NCI-H2107 treated with DMSO at 0.1 percent for 48 hours (cell line): ENCODE results near the gene EEIG1.

Experiments
- DNase-seq: peaks from one replicate; lab custom pipeline; 2025; ENCODE audit not compliant: unreplicated experiment; lab: John Stamatoyannopoulos, UW

The EEIG1 gene

DNA sequence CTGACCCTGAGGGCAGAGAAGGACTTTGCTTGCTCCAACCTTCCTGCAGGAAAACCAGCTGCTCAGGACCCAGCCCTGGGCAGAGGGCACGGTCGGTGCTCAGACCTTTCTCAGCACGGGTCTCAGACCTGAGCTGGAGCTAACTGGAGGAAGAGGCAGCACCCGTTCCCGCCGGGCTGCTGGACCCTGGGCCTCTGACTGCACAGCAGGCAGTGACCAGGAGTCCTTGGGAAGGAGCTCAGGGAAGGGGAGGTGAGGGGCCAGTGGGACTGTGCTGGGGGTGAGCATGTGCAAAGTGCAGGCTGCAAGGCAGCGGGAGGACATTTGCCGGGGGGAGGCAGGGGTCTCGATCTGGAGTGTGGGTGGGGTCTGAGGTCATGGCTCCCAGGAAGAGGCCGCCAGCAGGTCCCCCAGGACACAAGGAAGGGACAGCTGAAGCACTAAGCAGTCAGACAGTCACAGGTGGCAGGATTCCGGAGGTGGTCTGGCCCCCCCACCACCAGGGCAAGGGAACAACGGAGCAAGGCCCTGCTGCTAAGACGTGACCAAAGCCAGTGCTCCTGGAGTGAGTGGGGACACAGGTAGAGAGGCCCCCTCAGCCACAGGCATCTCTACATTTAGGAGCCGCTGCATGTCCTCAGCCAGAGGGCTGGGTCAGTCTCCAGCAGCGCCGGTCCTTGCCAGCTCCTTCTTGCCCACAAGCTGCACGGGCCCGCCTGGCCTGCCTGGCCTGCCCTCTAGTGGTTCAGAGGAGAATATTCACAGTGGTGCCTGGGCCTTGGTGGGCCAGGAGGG, 38.4 kb downstream of the EEIG1 start:
- no peak for DNase-seq

DNA sequence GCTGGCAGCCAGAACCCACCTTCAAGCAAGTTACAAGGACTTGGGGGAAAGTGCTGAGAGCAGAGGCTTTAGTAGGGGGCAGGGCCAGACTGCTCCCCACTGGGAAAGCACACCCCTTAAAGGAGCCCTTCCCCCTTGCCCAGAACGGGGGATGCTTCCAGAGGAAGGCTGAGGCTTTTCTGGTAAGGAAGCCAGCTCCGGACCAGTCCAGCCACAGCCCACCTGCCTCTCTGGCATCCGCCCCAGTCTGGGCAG, 38.9 kb downstream of the EEIG1 start:
- no peak for DNase-seq

DNA sequence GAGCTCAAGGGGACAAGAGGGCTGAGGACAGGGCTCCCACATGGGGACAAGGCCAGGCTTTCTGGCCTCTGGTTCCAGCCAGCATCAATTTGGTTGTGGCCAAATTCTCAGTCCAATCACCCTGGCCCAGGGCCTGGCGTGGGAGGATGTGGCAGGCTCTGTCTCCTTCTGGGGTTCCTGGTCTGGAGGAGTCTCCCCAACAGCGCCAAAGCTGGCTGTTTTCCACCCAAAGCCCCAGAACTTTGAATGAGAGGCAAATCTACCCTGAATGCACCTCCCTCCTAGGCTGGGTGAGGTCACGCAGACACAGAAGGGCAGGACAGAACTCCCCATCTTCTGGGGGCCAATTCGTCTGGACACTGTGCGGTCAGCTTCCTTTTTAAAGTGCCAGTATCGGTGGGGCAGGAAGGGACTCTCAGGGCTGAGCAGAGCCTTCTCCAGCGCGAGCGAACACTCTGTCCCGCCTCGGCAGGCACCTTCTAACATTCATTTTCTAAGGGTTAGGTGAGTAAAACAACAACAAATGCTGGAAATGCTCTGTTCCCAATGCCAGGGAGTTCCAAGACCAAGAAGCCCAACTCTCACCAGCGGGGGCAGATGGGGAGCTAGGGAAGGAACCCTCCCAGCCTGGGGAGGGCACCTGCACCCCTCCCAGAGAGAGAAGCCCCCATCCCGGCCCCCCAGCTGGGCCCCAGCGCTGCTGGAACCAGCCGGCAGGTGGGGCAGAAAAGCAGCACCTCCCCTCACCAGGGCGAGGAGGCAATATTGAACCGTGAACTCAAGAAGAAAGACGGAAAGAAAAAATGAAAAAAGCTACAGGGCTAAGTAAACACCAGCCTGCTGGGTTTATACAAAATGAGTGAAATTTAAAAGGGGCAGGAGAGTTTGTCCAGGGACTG, 39.5 kb downstream of the EEIG1 start:
- no peak for DNase-seq

DNA sequence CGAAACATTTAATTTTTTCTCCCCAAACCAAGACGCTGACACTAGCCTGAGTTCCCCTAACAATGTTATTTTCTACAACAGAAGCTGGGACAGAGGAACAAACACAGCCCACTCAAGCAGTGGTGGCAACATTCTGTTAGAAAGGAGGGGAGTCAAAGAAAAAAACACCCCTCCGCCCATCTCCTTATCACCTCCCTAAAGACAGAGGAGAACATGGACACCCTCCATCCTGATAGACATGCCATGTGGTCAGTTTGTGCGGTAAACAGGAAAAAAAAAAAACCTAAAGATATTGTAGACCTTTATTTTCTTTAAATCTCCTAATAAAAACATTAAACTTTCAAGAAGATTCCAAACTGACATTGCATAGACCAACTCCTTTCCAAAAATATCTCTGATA, 40.2 kb downstream of the EEIG1 start:
- no peak for DNase-seq

DNA sequence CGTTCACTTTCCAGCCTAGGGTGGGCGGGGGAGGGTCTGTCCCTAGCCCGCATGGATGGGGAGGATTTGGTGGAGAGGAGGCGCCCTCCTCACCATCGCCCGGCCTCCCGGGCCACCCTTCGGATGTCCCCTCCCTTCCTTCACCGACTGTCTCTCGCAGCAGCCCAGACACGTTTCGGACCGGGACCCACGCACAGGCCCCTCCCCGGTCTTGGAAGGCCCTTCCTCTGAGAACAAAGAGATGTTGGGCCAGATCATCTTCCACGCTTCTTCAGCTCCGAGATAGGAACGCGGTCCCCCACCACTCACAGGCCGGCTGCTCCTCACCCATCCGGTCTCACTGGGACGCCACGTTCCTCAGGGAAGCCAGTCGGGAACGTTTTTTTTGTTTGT, 42.5 kb downstream of the EEIG1 start:
- no peak for DNase-seq

DNA sequence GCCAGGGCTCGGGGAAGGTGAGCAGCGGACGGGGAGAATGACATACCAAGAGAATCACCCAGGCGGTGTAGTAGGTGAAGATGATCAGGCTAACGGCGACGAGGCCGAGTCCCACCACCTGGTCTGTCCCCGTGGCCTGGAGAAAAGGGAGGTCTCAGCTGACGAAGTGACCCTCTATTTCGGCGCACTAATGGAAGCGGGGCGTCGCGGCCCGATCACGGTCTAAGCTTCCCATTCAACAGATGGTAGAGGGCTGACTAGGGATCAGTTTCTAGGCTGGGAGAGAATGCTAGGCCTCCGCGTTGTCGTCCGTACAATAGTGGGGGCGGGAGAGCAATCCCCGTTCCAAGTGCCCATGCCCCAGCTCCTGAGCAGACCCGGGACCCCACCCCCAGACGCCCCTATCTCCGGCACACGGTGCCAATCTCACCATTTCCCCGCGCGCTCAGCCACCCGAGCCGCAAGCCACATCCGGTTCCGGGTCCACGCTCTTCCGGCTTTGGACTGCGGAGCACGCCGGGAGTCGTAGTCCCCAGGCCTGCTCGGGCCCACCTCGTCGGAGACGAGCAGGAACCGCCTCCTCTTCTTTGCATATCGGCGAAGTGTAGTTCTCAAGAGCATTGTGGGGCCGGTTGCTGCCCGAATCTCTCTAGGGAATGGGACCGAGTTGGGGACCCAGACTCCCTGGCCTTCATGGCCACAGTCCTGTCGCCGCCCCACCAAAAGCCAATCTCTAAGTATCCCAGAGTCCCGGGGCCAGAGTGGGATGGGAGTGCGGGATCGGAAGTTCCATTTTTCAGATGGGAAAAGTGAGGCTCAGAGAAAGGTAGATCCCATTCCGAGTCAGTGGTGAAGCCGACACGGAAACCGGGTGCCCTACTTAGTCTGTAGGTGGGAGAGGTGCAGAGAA, 43.1 kb downstream of the EEIG1 start, which contains the start of gene DPM2:
Gene DPM2, minus strand, starts transcription at position 467 of the 910 bp plus-strand sequence. Its CDS starts 34 bp downstream, at position 433.
- DNase-seq, result peak; percentile 23

DNA sequence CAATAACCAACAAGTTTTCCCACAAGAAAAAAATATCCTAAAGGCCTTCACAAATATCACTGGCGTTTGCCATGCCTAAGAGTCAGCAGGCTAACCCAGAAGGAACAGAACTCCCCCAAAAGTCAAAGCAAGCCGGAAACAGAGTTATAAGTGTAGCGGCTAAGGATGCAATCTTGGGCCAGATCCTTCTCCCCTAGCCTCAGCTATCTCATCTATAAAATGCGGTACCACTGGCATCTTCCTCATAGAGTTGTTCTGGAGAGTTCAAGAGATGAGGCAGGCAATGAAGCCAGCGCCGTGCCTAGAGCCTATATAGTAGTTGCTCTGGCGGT, 43.8 kb downstream of the EEIG1 start:
- no peak for DNase-seq

DNA sequence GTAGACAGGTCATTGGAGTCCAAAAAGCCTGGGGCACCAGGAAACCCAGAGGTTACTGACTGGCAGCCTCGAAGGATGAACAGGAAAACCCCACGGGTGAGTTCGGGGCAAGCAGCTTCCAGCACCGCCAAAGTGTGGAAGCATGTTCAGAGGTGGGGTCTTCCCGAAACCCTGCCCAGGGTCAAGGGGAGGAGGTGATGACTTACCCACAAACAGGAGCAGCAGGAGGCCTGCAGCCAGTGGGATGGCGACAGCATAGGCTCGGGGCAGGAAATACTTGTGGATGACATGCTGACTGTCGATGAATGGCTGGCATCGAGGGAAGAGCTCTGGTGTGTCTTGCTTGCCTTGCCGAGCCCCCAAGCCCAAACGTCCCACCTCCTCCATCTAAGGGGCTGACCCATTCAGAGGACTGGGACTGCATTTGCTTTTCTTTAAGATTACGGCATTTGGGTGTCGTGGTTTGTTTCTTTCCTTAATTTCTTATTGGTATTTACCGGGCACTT, 44.4 kb downstream of the EEIG1 start:
- DNase-seq, result no peak

DNA sequence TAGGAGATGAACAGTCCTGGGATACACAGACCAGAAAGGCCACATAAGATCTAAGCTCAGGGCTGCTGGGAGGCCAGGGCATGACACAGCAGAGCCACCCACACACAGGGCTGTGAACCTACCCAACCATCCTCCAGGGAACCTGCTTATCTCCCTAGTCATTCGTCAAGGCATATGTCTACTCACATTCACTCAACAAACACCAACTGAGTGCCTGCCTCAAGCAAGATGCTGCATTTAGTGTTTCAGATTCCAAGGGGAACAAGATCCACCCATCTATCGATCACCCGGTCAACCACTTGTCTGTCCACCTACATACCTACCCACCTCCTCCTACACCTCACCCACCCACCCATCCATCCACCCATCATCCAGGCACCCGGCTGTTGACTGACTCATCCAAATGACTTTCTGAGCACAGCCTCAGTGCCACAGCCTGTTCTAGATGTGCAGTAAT, 45.0 kb downstream of the EEIG1 start:
- DNase-seq, result no peak

DNA sequence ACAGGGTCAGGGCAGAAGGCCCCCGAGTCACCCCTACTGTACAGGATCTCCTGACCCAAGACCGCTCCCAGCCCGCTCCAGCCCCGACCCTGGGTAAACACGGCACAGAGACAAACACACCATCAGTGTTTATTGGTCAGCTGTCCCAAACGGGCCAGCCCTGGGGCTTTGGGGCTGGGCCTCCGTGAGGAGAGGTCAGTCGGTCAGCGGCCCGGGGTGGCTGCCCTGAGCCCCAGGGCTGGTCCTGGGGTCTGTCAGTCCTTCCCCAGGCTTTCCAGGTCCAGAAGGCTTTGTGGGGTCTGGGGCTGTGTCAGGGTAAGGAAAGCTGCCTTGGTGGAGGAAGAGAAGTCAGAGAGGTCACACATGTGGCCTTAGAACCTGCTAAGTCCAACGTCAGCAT, 45.8 kb downstream of the EEIG1 start:
- DNase-seq, result no peak

DNA sequence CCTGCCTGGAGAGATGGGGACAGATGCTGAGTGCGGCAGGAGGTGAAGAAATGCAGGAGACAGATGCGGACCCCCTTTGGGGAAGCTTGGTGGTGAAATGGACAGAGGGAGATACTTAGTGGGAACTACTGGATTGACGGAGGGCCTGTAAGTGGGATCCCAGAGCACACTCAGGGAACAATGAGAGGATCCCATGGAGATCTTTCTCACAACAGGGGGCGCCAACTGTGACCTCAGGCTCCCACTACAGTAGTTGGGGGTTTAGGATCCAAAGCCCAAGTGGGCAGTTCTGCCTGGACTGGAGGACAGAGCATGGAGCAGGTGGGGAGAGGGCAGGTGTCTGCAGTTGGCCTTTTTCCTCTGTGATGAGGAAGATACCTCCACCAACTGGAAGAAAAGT, 46.5 kb downstream of the EEIG1 start:
- no peak for DNase-seq

DNA sequence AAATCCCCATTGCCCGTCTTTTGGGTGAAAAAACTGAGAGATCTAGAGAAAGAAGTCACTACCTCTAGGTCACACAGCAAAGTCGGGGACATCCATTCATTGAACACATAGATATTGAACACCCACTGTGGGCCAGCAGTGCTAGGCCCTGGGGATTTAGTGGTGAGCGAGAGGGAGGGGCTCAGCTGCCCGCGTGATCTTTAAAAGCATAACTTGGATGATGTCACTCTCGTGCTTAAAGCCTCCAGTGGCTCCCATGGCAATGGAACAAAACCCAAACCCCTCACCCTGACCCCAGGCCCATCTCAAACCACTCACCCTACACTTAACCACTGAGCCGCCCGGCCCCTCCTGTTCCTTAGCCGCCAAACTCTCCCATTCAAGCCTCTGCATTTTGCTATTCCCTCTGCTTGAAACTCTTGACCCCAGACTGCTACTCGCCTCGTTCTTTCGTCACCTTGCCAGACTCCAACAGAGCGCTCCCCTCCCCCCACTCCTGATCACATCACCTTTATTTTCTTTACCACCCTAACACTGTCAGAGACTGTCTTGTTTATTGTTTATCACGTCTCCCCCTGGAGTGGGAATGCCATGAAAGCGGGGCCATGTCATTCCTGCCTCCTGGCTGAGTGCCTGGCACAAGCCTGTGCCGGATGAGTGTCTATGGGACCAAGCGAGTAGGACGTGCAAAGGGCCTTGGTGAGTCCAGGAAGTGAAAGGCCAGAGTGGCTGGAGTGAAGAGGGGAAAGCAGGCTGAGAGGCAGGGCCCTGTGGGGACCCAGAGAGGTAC, 49.5 kb downstream of the EEIG1 start:
- peak; percentile 85 for DNase-seq
